ENCODE results near the gene TLE5.
"Not testable (repeated sequence)": the region's sequence is repeated elsewhere in the genome, so short reads cannot be mapped to it uniquely, and the experiment has no call there.

Gene TLE5

GRCh38 chr19:3058821-3059314 is 3.4 kb downstream of the TLE5 start:
- no peak for DNase-seq

- DNase-seq = no peak
Measured at GRCh38 chr19:3058009-3058820, 4.1 kb downstream of the TLE5 start.

GRCh38 chr19:3057275-3057714 is 5.0 kb downstream of the TLE5 start:
- DNase-seq = no peak

GRCh38 chr19:3056417-3057088 is 5.7 kb downstream of the TLE5 start:
- DNase-seq = no peak

- DNase-seq = no peak
Measured at GRCh38 chr19:3055741-3056416, 6.4 kb downstream of the TLE5 start.

GRCh38 chr19:3054972-3055740 is 7.1 kb downstream of the TLE5 start:
- DNase-seq = no peak

- no peak for DNase-seq
Measured at GRCh38 chr19:3054265-3054971, 7.9 kb downstream of the TLE5 start.

GRCh38 chr19:3053780-3054179 is 8.5 kb downstream of the TLE5 start:
- DNase-seq = no peak

GRCh38 chr19:3053218-3053621 is 9.1 kb downstream of the TLE5 start:
- DNase-seq = peak; percentile 39

- DNase-seq = not testable (repeated sequence)
Measured at GRCh38 chr19:3050016-3050415, 12.3 kb downstream of the TLE5 start.

- DNase-seq = no peak
Measured at GRCh38 chr19:3049089-3049488, 13.2 kb downstream of the TLE5 start.

- no peak for DNase-seq
Measured at GRCh38 chr19:3048190-3048533, 14.1 kb downstream of the TLE5 start.

GRCh38 chr19:3047496-3048189 is 14.7 kb downstream of the TLE5 start:
- peak; percentile 71 for DNase-seq

GRCh38 chr19:3046698-3047495 is 15.4 kb downstream of the TLE5 start:
- DNase-seq = no peak

GRCh38 chr19:3045885-3046697 is 16.2 kb downstream of the TLE5 start:
- no peak for DNase-seq

GRCh38 chr19:3045191-3045590 is 17.1 kb downstream of the TLE5 start:
- DNase-seq = no peak

GRCh38 chr19:3042621-3043267 is 19.6 kb downstream of the TLE5 start:
- no peak for DNase-seq

- no peak for DNase-seq
Measured at GRCh38 chr19:3041761-3042620, 20.3 kb downstream of the TLE5 start.
